ENCODE data around the gene MKLN1.
A peak's percentile ranks its signal among the peaks of the same experiment; 100 is the strongest.

MKLN1 gene

GRCh38 chr7:131505636-131506557 lies 178.2 kb downstream of the MKLN1 start:
- Histone ChIP-seq H3K9me3 (ENCODE audit: insufficient read depth, low read length) (no peaks in the 10 kb centered on the region), H3K4me2 (ENCODE audit: low read depth, low read length, poor library complexity, severe bottlenecking) (no peak overlapping the region), H3F3A (ENCODE audit: insufficient read depth) (no peaks in the 10 kb centered on the region; the same call in 1 of the 2 replicates)

GRCh38 chr7:131506597-131506996 lies 178.9 kb downstream of the MKLN1 start:
- H4K20me1 ChIP-seq (ENCODE audit: low read depth, low read length), result no peaks in the 10 kb centered on the region
- H3K9me3 ChIP-seq (ENCODE audit: insufficient read depth, low read length), result no peaks in the 10 kb centered on the region
- H3K79me2 ChIP-seq (ENCODE audit: insufficient read depth, low read length), result no peaks in the 10 kb centered on the region
- no peaks in the 10 kb centered on the region for H3K27me3 ChIP-seq (ENCODE audit: low read length)
- no peak overlapping the region for H2AFZ ChIP-seq (ENCODE audit: low read depth, low read length, severe bottlenecking)
- H3F3A ChIP-seq (ENCODE audit: insufficient read depth), result no peaks in the 10 kb centered on the region
- no peaks in the 10 kb centered on the region for H3K36me3 ChIP-seq (ENCODE audit: low read length)
- H3K4me2 ChIP-seq (ENCODE audit: low read depth, low read length, poor library complexity, severe bottlenecking), result no peak overlapping the region
- H3K9ac ChIP-seq (ENCODE audit: low read length), result no peak overlapping the region
- H3K27ac ChIP-seq (ENCODE audit: low read depth, low read length), result no peak overlapping the region
- TF ChIP-seq, protein P1, sequence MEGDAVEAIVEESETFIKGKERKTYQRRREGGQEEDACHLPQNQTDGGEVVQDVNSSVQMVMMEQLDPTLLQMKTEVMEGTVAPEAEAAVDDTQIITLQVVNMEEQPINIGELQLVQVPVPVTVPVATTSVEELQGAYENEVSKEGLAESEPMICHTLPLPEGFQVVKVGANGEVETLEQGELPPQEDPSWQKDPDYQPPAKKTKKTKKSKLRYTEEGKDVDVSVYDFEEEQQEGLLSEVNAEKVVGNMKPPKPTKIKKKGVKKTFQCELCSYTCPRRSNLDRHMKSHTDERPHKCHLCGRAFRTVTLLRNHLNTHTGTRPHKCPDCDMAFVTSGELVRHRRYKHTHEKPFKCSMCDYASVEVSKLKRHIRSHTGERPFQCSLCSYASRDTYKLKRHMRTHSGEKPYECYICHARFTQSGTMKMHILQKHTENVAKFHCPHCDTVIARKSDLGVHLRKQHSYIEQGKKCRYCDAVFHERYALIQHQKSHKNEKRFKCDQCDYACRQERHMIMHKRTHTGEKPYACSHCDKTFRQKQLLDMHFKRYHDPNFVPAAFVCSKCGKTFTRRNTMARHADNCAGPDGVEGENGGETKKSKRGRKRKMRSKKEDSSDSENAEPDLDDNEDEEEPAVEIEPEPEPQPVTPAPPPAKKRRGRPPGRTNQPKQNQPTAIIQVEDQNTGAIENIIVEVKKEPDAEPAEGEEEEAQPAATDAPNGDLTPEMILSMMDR (IDR thresholded peaks at IDR 0.05; ENCODE audit: insufficient read depth, low read length, poor library complexity, severe bottlenecking), result no peak
- TF ChIP-seq EZH2phosphoT487 (conservative IDR thresholded peaks at IDR 0.05; ENCODE audit: low read length), result no peak
- no peak overlapping the region for H3K4me3 ChIP-seq (ENCODE audit: insufficient read depth, low read length, poor library complexity, severe bottlenecking)
- H3K9me2 ChIP-seq (replicated peaks; ENCODE audit: insufficient read depth, low read length), result no peaks in the 10 kb centered on the region

More at GRCh38 chr7:131505636-131506557, 178.2 kb downstream of the MKLN1 start:
- Histone ChIP-seq H3K27ac (ENCODE audit: low read depth, low read length) (no peak overlapping the region), H2AFZ (ENCODE audit: low read depth, low read length, severe bottlenecking) (no peak overlapping the region), H3K79me2 (ENCODE audit: insufficient read depth, low read length) (no peaks in the 10 kb centered on the region), H3K4me3 (ENCODE audit: insufficient read depth, low read length, poor library complexity, severe bottlenecking) (no peak overlapping the region), H3K9me2 (replicated peaks; ENCODE audit: insufficient read depth, low read length) (no peaks in the 10 kb centered on the region), H3K27me3 (ENCODE audit: low read length) (no peaks in the 10 kb centered on the region), H3K36me3 (ENCODE audit: low read length) (no peaks in the 10 kb centered on the region), H4K20me1 (ENCODE audit: low read depth, low read length) (no peaks in the 10 kb centered on the region), H3K9ac (ENCODE audit: low read length) (no peak overlapping the region)
- TF ChIP-seq, protein P1 (IDR thresholded peaks at IDR 0.05; ENCODE audit: insufficient read depth, low read length, poor library complexity, severe bottlenecking), result no peak
- TF ChIP-seq EZH2phosphoT487 (conservative IDR thresholded peaks at IDR 0.05; ENCODE audit: low read length), result no peak

DNA sequence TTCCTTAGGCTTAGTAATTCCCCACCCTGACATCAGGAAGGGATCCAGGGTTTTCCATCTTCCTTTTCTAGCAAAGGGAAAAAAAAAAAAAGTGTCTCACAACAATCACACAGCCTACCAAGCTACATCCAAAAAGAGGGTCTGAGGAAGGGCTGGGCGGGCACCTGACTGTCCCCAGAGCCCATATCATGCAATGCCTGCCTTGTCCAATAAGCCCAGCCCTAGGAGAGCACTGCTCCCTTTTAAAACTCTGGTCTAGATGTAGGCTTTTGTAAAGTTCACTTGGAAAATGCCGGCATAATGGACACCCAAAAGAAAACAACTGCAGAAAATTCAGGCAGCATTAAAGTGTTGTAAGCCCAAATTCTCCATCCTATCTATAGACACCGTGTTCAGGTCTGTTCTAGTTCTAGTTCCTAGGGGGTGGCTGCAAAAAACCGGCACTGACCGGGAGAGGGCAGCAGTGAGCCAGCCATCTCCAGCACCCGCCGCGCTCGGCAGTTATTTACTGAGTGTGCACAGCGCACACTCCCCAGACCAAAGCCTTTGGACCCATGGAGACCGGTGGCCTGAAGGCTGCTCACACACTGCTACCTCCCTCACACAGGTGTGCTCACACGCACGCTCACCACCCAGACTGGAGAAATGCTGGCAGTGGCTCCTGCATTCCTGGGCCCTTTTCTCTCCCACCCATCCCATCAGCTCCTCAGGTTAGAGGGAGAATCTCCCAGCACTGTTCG lies 180.1 kb downstream of the MKLN1 start:
- H3K79me2 ChIP-seq (ENCODE audit: insufficient read depth, low read length), result no peaks in the 10 kb centered on the region
- no peaks in the 10 kb centered on the region for H4K20me1 ChIP-seq (ENCODE audit: low read depth, low read length)
- TF ChIP-seq, protein P1 (IDR thresholded peaks at IDR 0.05; ENCODE audit: insufficient read depth, low read length, poor library complexity, severe bottlenecking), result peak; percentile 87
- TF ChIP-seq EZH2phosphoT487 (conservative IDR thresholded peaks at IDR 0.05; ENCODE audit: low read length), result no peak
- no peak overlapping the region for H3K4me3 ChIP-seq (ENCODE audit: insufficient read depth, low read length, poor library complexity, severe bottlenecking)
- H3K27me3 ChIP-seq (ENCODE audit: low read length), result no peaks in the 10 kb centered on the region
- no peak overlapping the region for H3K4me2 ChIP-seq (ENCODE audit: low read depth, low read length, poor library complexity, severe bottlenecking)
- no peak overlapping the region for H3K27ac ChIP-seq (ENCODE audit: low read depth, low read length)
- H2AFZ ChIP-seq (ENCODE audit: low read depth, low read length, severe bottlenecking), result no peak overlapping the region
- H3K36me3 ChIP-seq (ENCODE audit: low read length), result no peaks in the 10 kb centered on the region
- H3F3A ChIP-seq (ENCODE audit: insufficient read depth), result no peaks in the 10 kb centered on the region
- H3K9me3 ChIP-seq (ENCODE audit: insufficient read depth, low read length), result no peaks in the 10 kb centered on the region
- no peaks in the 10 kb centered on the region for H3K9me2 ChIP-seq (replicated peaks; ENCODE audit: insufficient read depth, low read length)
- no peak overlapping the region for H3K9ac ChIP-seq (ENCODE audit: low read length)

Data from SU-DHL-6 (cell line).